Measurements from ENCODE around the gene GPR39. TPM values are rescaled to one million over a fixed set of nuclear protein-coding genes. Genes with fewer than 3 reads are reported as not detected.

The GPR39 gene
- total RNA-seq, result 1.3 and 3.3 TPM in 2 replicates

DNA sequence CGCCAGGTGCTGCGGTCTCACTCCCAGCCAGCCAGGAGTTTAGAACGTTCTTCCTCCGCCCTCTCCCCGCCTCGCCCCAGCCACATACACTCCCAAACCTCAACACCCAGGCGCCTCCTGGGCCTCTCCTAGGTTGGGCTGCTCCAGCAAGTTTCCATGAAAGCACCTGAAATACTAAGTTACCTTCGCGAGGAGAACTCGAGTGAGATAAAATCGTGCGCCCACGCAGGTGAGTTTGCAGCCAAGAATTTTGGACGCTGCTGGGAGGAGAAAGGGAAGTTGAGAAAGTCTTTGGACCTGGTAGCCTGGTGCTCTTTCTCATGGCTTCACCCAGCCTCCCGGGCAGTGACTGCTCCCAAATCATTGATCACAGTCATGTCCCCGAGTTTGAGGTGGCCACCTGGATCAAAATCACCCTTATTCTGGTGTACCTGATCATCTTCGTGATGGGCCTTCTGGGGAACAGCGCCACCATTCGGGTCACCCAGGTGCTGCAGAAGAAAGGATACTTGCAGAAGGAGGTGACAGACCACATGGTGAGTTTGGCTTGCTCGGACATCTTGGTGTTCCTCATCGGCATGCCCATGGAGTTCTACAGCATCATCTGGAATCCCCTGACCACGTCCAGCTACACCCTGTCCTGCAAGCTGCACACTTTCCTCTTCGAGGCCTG is at the start of gene GPR39:
TSS of gene GPR39 (plus strand) at position 83 of the 673 bp plus-strand sequence.

DNA sequence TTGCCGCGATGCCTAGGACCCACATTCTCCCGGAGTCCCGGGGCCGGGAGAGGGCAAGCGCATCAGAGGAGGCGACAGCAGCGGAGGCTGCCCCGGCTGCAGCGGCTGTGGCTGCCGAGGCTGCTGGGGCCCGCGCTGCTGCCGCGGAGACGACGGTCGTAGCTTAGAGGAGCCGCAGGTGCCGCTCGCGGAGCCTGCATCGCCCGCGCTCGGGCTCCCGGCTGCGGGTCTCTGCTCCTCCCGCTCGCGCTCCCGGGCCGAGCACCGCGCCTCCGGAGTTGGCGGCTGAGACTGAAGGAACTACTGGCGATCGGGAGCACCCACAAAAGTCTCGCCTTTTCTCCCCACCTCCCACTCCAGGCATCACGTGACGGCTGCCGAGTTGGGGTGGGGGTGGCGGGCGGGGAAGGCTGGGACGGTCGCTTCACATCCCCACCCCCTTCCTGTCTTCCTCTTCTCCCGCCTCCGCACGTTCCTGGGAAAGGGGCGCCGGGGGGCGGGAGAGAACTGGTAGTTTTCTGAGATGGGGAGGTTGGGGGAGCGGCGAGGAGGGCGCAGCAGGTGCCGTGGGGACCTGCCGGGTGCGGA is 253.4 kb downstream of the GPR39 start, which contains the start of gene LYPD1:
TSS of gene LYPD1 (minus strand) at position 298 of the 588 bp plus-strand sequence. CDS start at position 25, 273 bp downstream.

Measured in smooth muscle cell of trachea (primary cell).